Measurements from ENCODE around the gene CCRL2. TPM values are rescaled to one million over a fixed set of nuclear protein-coding genes. Genes with fewer than 3 reads are reported as not detected.

CCRL2 gene
- total RNA-seq, 6 experiments from 2014 or later = 0.30 to 2.8 (median 1.3) TPM

DNA sequence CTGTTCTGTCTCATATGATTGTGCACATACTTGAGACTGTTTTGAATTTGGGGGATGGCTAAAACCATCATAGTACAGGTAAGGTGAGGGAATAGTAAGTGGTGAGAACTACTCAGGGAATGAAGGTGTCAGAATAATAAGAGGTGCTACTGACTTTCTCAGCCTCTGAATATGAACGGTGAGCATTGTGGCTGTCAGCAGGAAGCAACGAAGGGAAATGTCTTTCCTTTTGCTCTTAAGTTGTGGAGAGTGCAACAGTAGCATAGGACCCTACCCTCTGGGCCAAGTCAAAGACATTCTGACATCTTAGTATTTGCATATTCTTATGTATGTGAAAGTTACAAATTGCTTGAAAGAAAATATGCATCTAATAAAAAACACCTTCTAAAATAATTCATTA, 31.2 kb upstream of the CCRL2 start:
- Histone ChIP-seq H3K36me3 (no peaks in the 10 kb centered on the region), H3K9me3 (no peaks in the 10 kb centered on the region), H3K4me3 (no peak overlapping the region), H3K27me3 (no peaks in the 10 kb centered on the region), H3K27ac (no peak overlapping the region), H3K4me1 (peaks cover 0 to 5% (median 3%) of the 10 kb centered on the region in 4 donors)
- TF ChIP-seq, protein P1, sequence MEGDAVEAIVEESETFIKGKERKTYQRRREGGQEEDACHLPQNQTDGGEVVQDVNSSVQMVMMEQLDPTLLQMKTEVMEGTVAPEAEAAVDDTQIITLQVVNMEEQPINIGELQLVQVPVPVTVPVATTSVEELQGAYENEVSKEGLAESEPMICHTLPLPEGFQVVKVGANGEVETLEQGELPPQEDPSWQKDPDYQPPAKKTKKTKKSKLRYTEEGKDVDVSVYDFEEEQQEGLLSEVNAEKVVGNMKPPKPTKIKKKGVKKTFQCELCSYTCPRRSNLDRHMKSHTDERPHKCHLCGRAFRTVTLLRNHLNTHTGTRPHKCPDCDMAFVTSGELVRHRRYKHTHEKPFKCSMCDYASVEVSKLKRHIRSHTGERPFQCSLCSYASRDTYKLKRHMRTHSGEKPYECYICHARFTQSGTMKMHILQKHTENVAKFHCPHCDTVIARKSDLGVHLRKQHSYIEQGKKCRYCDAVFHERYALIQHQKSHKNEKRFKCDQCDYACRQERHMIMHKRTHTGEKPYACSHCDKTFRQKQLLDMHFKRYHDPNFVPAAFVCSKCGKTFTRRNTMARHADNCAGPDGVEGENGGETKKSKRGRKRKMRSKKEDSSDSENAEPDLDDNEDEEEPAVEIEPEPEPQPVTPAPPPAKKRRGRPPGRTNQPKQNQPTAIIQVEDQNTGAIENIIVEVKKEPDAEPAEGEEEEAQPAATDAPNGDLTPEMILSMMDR (IDR thresholded peaks at IDR 0.05) = no peak
- no peak for TF ChIP-seq POLR2A (IDR thresholded peaks at IDR 0.05)
- 19% methylated on average over 2 of the region's 2 CpGs for WGBS (ENCODE audit: insufficient coverage, low coverage, low lambda C conversion rate, missing lambda C conversion rate)
- ATAC-seq (no peak), DNase-seq (no peak)
- intact Hi-C loops (cut with DNase I) = no loop called here

DNA sequence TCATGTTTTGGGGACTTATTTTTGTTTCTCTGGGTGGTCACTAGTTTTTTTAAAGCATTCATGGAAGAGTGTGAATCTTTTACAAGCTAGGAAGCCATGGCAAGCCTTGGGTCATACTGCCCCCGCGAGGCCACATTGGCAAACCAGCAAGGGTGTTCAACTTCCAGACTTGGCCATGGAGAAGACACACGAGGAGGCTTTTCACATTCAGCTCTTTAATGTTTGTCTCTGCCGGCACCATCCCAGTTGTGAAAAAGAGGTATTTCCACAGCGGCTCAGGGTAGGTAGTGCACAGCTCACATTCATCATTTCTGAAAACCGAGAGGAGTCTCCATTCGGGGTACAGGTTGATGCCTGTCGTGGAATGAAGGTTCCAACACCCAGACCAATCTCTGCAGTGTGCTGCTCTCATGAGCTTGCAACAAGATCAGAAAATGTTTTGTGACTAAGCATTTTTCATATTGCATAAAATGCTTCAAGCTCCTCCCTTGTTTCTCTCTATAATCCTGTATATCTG, 28.6 kb upstream of the CCRL2 start:
- Histone ChIP-seq H3K4me1 (peaks cover 0 to 10% (median 3%) of the 10 kb centered on the region in 4 donors), H3K27me3 (no peaks in the 10 kb centered on the region), H3K4me3 (no peak overlapping the region), H3K27ac (no peak overlapping the region), H3K36me3 (no peaks in the 10 kb centered on the region), H3K9me3 (no peaks in the 10 kb centered on the region)
- TF ChIP-seq, protein P1 (IDR thresholded peaks at IDR 0.05) = peak; percentile 46 to 76 (median 63)
- no peak for TF ChIP-seq POLR2A (IDR thresholded peaks at IDR 0.05)
- peak; percentile 67 to 71 (median 70) for DNase-seq
- ATAC-seq = peak; percentile 70 to 79 (median 72)
- 15% methylated on average over 6 of the region's 8 CpGs for WGBS (ENCODE audit: insufficient coverage, low coverage, low lambda C conversion rate, missing lambda C conversion rate)
- intact Hi-C loops (cut with DNase I) = no loop called here

DNA sequence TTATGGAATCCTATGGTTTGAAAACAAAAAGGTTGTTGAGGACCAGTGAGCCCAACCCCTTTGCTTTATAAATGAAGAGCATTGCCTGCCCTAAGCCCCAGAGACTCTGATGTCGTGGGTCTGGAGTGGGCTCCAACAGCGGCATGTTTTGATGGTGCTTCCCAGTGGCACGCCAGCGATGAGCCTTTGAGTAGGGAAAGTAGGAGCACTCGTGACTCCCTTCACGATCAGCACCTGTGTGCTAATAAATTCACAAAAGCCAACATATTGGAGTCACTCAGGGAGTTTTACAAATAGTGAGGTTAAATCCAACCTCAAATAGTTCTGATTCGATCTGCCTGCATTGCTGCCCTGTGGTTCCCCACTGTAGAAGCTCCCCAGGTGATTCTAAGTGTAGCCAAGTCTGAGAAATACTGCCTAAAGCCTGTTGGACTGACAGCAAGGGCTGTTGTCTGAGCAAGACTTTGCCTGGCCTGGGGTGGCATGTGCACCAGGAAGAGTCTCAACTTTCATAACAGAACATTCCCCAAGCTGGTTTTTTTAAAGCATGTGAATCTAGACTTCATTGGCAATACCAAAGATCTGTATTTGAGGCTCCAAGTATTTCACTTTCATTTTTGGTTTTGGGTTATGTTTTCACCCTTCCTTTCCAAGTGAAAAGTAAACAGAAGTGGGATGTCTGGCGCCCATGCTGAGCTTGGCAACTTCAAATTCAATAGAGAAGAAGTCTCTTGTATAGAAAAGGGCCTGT, 26.4 kb upstream of the CCRL2 start:
- DNase-seq (no peak), ATAC-seq (peak; percentile 65 to 83 (median 68))
- Histone ChIP-seq H3K27me3 (no peaks in the 10 kb centered on the region), H3K36me3 (no peaks in the 10 kb centered on the region), H3K27ac (peak overlapping the region in 2 of 3 donors; percentile 8 to 27), H3K4me1 (peaks cover 0 to 10% (median 3%) of the 10 kb centered on the region in 4 donors), H3K9me3 (no peaks in the 10 kb centered on the region), H3K4me3 (no peak overlapping the region)
- intact Hi-C loops (cut with DNase I) = no loop called here
- WGBS (ENCODE audit: insufficient coverage, low coverage, low lambda C conversion rate, missing lambda C conversion rate) = 75% methylated on average over 8 of the region's 8 CpGs
- TF ChIP-seq, protein P1 (IDR thresholded peaks at IDR 0.05) = no peak
- TF ChIP-seq POLR2A (IDR thresholded peaks at IDR 0.05) = no peak

DNA sequence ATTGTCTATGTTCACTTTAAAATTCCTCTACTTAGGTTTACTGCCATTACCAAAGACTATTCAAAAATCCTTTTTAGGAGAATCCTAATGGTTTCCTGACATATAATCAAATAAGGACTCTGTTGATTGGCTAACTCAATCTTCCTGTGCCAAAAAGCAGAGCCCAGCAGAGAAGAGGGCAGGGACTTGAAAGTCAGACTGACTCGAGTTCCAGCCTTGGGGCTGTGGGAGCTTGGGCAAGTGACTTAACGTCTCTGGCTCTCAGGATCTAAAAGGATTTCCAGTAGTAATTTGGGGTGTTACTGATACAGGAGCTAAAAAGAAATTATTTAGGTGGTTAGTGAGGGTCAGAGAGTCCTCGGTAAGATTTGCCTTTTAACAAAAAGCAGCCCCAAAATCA, 25.4 kb upstream of the CCRL2 start:
- intact Hi-C loops (cut with DNase I) = no loop called here
- ATAC-seq (no peak), DNase-seq (no peak)
- Histone ChIP-seq H3K36me3 (no peaks in the 10 kb centered on the region), H3K4me1 (peaks cover 0 to 10% (median 3%) of the 10 kb centered on the region in 4 donors), H3K9me3 (no peaks in the 10 kb centered on the region), H3K4me3 (no peak overlapping the region), H3K27me3 (no peaks in the 10 kb centered on the region), H3K27ac (peak overlapping the region in 1 of 3 donors; percentile 8)
- no peak for TF ChIP-seq POLR2A (IDR thresholded peaks at IDR 0.05)
- TF ChIP-seq, protein P1 (IDR thresholded peaks at IDR 0.05) = no peak
- WGBS (ENCODE audit: insufficient coverage, low coverage, low lambda C conversion rate, missing lambda C conversion rate) = 63% methylated on average over 3 of the region's 3 CpGs

All from right lobe of liver (tissue), 6 donors.